ENCODE data around the gene PRKN.

GRCh38 chr6:162675503-162675902 is 52.1 kb downstream of the PRKN start:
- TF ChIP-seq CTCF (IDR thresholded peaks at IDR 0.05; ENCODE audit: poor library complexity): no peak
- TF ChIP-seq EZH2 (IDR thresholded peaks at IDR 0.05; ENCODE audit: borderline replicate concordance): no peak
- TF ChIP-seq EZH2phosphoT487 (IDR thresholded peaks at IDR 0.05; ENCODE audit: low read depth, severe bottlenecking, unreplicated experiment): no peak
